HEK293T (cell line): ENCODE results near the gene SF3A2.

Experiments
- CTCF ChIA-PET: fragments of 350-600 bp; formaldehyde crosslinking; extraction: SDS; loops from one replicate; lab custom pipeline; 2021; ENCODE audit warnings: antibody characterized with exemption, inconsistent platforms; lab: Yijun Ruan, JAX
- POLR2A ChIA-PET: fragments of 350-600 bp; formaldehyde crosslinking; extraction: SDS; loops from one replicate; lab custom pipeline; 2020; ENCODE audit warnings: antibody characterized with exemption, inconsistent platforms; lab: Yijun Ruan, JAX
- DNase-seq: peaks from one replicate; pipeline ENCODE4 v3.0.0; 2012; ENCODE audit warnings: mixed read lengths; ENCODE audit errors: extremely low spot score
- ARNT ChIP-seq: fragments of 450-650 bp; IDR thresholded peaks from 2 replicates; pipeline ENCODE4 v1.6.1; 2017; ENCODE audit warnings: mild to moderate bottlenecking
- BHLHE40 ChIP-seq: fragments of 450-650 bp; IDR thresholded peaks from 2 replicates; pipeline ENCODE4 v1.6.1; 2016; ENCODE audit warnings: mild to moderate bottlenecking, moderate library complexity, borderline replicate concordance
- CTBP1 ChIP-seq: fragments of 450-650 bp; IDR thresholded peaks from 2 replicates; pipeline ENCODE4 v1.6.1; 2016; ENCODE audit warnings: borderline replicate concordance
- ELF4 ChIP-seq: fragments of 450-650 bp; IDR thresholded peaks from 2 replicates; pipeline ENCODE4 v1.6.1; 2017; ENCODE audit warnings: antibody characterized with exemption
- FOXA1 ChIP-seq: fragments of 450-650 bp; IDR thresholded peaks from 2 replicates; pipeline ENCODE4 v1.6.1; 2016; ENCODE audit warnings: mild to moderate bottlenecking
- FOXK2 ChIP-seq: fragments of 450-650 bp; IDR thresholded peaks from 2 replicates; pipeline ENCODE4 v1.6.1; 2016; ENCODE audit warnings: mild to moderate bottlenecking
- FOXM1 ChIP-seq: fragments of 450-650 bp; IDR thresholded peaks from 2 replicates; pipeline ENCODE4 v1.6.1; 2017; ENCODE audit warnings: mild to moderate bottlenecking, borderline replicate concordance
- HDGF ChIP-seq: fragments of 450-650 bp; IDR thresholded peaks from 2 replicates; pipeline ENCODE4 v1.6.1; 2017; ENCODE audit warnings: antibody characterized with exemption, borderline replicate concordance
- L3MBTL2 ChIP-seq: fragments of 450-650 bp; conservative IDR thresholded peaks from 2 replicates; pipeline ENCODE4 v1.6.1; 2016; ENCODE audit warnings: mild to moderate bottlenecking
- LEF1 ChIP-seq: fragments of 450-650 bp; IDR thresholded peaks from 2 replicates; pipeline ENCODE4 v1.6.1; 2017; ENCODE audit warnings: mild to moderate bottlenecking, borderline replicate concordance
- NFRKB ChIP-seq: fragments of 450-650 bp; IDR thresholded peaks from 2 replicates; pipeline ENCODE4 v1.6.1; 2016; ENCODE audit warnings: mild to moderate bottlenecking, moderate library complexity
- SP1 ChIP-seq: fragments of 450-650 bp; IDR thresholded peaks from 2 replicates; pipeline ENCODE4 v1.6.1; 2017
- SUZ12 ChIP-seq: fragments of 450-650 bp; IDR thresholded peaks from 2 replicates; pipeline ENCODE4 v1.6.1; 2016; ENCODE audit warnings: mild to moderate bottlenecking
- TARDBP ChIP-seq: fragments of 450-650 bp; IDR thresholded peaks from 2 replicates; pipeline ENCODE4 v1.6.1; 2016
- ZNF384 ChIP-seq: fragments of 450-650 bp; IDR thresholded peaks from 2 replicates; pipeline ENCODE4 v1.6.1; 2016
- TF ChIP-seq, protein P1 (sequence below): fragments of 450-650 bp; IDR thresholded peaks from 2 replicates; pipeline ENCODE4 v1.6.1; 2016

SF3A2 gene

DNA sequence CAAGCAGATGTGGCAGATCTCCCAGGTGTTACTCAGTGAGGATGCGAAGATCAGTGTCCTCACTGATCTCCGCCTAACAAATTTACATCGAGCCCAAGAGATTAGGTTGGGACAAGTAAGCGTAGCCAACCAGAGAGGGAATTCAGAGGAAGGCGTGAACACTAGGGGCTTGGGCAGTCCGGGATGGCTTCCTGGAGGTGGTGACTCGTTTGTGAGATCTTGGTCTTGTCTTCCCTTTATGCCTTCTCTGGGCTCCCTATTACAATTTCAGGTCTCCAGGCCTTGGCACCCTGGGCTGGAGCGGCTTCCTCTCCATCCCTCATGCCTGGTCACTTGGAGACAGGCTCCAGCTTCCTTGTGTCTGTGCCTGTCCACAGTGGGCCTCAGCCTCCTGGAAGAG, 6.2 kb downstream of the SF3A2 start:
- CTCF ChIA-PET, result interaction anchor here (1.1 kb wide), 1 partner anchor 10 kb away, joined by 5 read pairs; no protein-coding TSS in a partner anchor
- TF ChIP-seq ARNT (no peak), TARDBP (no peak), FOXM1 (no peak), SP1 (no peak), CTBP1 (no peak), NFRKB (no peak), HDGF (no peak), ELF4 (no peak), L3MBTL2 (no peak), SUZ12 (no peak), BHLHE40 (no peak), FOXA1 (no peak), FOXK2 (no peak), LEF1 (no peak), ZNF384 (no peak)
- TF ChIP-seq, protein P1, sequence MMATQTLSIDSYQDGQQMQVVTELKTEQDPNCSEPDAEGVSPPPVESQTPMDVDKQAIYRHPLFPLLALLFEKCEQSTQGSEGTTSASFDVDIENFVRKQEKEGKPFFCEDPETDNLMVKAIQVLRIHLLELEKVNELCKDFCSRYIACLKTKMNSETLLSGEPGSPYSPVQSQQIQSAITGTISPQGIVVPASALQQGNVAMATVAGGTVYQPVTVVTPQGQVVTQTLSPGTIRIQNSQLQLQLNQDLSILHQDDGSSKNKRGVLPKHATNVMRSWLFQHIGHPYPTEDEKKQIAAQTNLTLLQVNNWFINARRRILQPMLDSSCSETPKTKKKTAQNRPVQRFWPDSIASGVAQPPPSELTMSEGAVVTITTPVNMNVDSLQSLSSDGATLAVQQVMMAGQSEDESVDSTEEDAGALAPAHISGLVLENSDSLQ, result no peak
- no peak for DNase-seq
- POLR2A ChIA-PET, result no interaction called here

DNA sequence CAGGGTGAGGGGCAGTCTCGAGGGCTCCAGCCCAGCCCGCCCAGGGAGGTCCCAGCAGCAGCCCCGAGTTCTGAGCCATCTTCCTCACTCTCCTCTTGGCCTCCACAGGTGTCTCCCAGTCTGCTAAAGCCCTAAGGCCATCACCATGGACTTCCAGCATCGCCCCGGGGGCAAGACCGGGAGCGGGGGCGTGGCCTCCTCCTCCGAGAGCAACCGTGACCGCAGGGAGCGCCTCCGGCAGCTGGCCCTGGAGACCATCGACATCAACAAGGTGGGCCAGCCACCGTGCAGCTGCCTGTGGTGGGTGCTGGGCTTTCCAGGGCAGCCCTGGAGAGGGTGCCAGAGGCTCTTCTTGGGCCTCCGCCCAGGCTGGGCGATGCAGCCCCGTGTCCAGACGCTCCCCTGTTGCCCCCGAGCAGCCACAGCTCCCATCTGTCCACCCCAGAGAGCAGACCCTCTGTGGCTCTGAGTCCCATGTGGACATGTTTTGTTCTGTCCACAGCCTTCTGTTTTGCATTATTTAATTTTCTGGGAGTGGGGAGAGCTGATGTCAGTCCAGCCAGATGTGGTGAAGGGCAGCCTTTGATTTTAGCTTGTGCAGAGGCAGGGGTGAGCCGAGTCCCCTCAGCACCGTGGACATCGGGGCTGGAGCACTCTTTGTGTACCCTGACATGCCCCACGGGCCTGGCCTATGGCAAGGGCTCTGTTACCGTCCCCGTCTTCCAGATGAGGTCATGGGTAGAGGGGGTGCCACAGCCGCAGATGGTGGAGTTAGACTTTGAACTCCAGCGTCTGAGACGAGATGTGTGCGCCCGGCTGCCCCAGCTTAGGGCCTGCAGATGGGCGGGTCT, 6.9 kb downstream of the SF3A2 start:
- CTCF ChIA-PET, result no interaction called here
- no peak for DNase-seq
- POLR2A ChIA-PET, result no interaction called here
- TF ChIP-seq SP1, result no peak
- TF ChIP-seq ZNF384, result no peak
- no peak for TF ChIP-seq HDGF

- no peak for DNase-seq
- POLR2A ChIA-PET, result no interaction called here
- TF ChIP-seq FOXA1 (no peak), HDGF (no peak), TARDBP (no peak), L3MBTL2 (no peak), LEF1 (no peak), BHLHE40 (no peak), ZNF384 (no peak), SP1 (no peak), FOXM1 (no peak), ARNT (no peak), NFRKB (no peak), SUZ12 (no peak), FOXK2 (no peak), ELF4 (no peak), CTBP1 (no peak)
- TF ChIP-seq, protein P1, result no peak
- CTCF ChIA-PET, result no interaction called here
Measured at GRCh38 chr19:2244125-2244411, 7.4 kb downstream of the SF3A2 start.

DNA sequence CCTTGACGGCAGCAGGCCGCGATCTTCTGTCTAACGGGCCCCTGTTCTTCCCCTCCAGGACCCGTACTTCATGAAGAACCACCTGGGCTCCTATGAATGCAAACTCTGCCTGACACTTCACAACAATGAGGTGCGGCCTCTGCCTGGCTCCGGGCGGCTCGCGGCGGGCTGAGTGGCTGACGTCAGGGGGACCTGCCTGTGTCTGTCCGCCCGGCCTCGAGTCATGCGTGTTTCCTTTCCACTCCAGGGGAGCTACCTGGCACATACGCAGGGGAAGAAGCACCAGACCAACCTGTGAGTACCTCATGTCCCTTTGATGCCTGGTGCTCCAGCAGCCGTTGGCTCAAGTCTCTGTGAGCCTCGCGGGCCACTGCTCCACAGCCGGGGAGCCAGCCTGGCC, 7.9 kb downstream of the SF3A2 start:
- TF ChIP-seq TARDBP (no peak), HDGF (no peak), L3MBTL2 (no peak), ELF4 (no peak), ARNT (no peak), SUZ12 (no peak), SP1 (no peak), FOXA1 (no peak), FOXM1 (no peak), BHLHE40 (no peak), LEF1 (no peak), NFRKB (no peak), FOXK2 (no peak), CTBP1 (no peak), ZNF384 (no peak)
- TF ChIP-seq, protein P1, result no peak
- no peak for DNase-seq
- CTCF ChIA-PET, result no interaction called here
- POLR2A ChIA-PET, result interaction anchor here (1.2 kb wide), 1 partner anchor 10 kb away, joined by 3 read pairs; no protein-coding TSS in a partner anchor

- DNase-seq, result no peak
- TF ChIP-seq ARNT (no peak), BHLHE40 (no peak), FOXK2 (no peak), LEF1 (no peak), NFRKB (no peak), CTBP1 (no peak), ZNF384 (no peak), HDGF (no peak), FOXA1 (no peak), ELF4 (no peak), SP1 (no peak), L3MBTL2 (no peak), TARDBP (no peak), SUZ12 (no peak), FOXM1 (no peak)
- TF ChIP-seq, protein P1, result no peak
- CTCF ChIA-PET, result no interaction called here
- POLR2A ChIA-PET, result interaction anchor here (1.2 kb wide), 1 partner anchor 9 kb away, joined by 3 read pairs; no protein-coding TSS in a partner anchor
Measured at GRCh38 chr19:2245273-2245672, 8.6 kb downstream of the SF3A2 start.
